Measurements from ENCODE around the gene SLC9A7.

Gene SLC9A7

DNA sequence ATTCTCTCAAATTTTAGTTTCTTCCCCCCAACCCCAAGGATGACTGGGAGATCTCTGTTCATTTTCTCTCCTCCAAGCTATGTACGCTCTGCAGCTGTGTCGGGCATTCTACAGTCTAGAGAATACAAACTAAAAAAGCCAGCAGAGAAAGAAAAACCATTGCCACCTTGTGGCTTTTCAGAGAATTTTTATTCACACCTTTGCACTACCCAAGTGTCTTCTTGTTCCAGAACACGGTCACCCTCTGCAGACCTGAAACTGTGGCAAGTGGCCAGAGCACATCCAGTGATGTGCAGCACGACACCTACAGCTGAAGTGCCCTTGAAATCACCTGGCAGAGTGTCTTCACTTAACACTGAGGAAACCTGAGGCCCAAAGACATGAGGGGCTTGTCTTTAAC lies 116.8 kb downstream of the SLC9A7 start:
- no peak overlapping the region for H4K8ac ChIP-seq (ENCODE audit: low read depth, low read length)
- no peak overlapping the region for H2BK5ac ChIP-seq (ENCODE audit: low read length)
- no peak overlapping the region for H2AK5ac ChIP-seq (ENCODE audit: low read length)
- H3K9ac ChIP-seq (ENCODE audit: low read length): no peak overlapping the region
- H3K18ac ChIP-seq (ENCODE audit: low read length): no peak overlapping the region
- H3K4me3 ChIP-seq (ENCODE audit: low read length): no peak overlapping the region
- H3K27me3 ChIP-seq (ENCODE audit: insufficient read depth, low read length, poor library complexity): no peaks in the 10 kb centered on the region
- H2BK15ac ChIP-seq (replicated peaks; ENCODE audit: low read depth): no peak overlapping the region
- no peak overlapping the region for H2BK120ac ChIP-seq (ENCODE audit: low read depth, low read length)
- H3K4ac ChIP-seq (ENCODE audit: low read depth, low read length): no peak overlapping the region
- no peaks in the 10 kb centered on the region for H3K79me1 ChIP-seq (ENCODE audit: low read length)
- no peak overlapping the region for H3K56ac ChIP-seq (ENCODE audit: low read length)
- peak; percentile 43 for DNase-seq
- no peaks in the 10 kb centered on the region for H3K4me1 ChIP-seq (ENCODE audit: control insufficient read depth, low read depth, low read length)
- no peaks in the 10 kb centered on the region for H3K79me2 ChIP-seq (ENCODE audit: control insufficient read depth, insufficient read depth, low read length)
- WGBS (ENCODE audit: extremely low coverage, insufficient coverage, low lambda C conversion rate): no CpG with 5 or more reads among the region's 4 CpGs
- no peak overlapping the region for H3K27ac ChIP-seq (ENCODE audit: low read depth, low read length)
- no peak overlapping the region for H3K23ac ChIP-seq (ENCODE audit: low read length)
- no peaks in the 10 kb centered on the region for H3K36me3 ChIP-seq (ENCODE audit: control insufficient read depth, insufficient read depth, low read length)
- H4K5ac ChIP-seq (ENCODE audit: low read length): no peak overlapping the region
- no peak overlapping the region for H3K4me2 ChIP-seq (ENCODE audit: low read length)

GRCh38 chrX:46637938-46638337 lies 121.0 kb downstream of the SLC9A7 start:
- Histone ChIP-seq H2AK5ac (ENCODE audit: low read length) (no peak overlapping the region), H3K18ac (ENCODE audit: low read length) (no peak overlapping the region), H2BK120ac (ENCODE audit: low read depth, low read length) (no peak overlapping the region), H3K27me3 (ENCODE audit: insufficient read depth, low read length, poor library complexity) (no peaks in the 10 kb centered on the region), H3K4me3 (ENCODE audit: low read length) (no peak overlapping the region), H3K79me2 (ENCODE audit: control insufficient read depth, insufficient read depth, low read length) (no peaks in the 10 kb centered on the region), H3K36me3 (ENCODE audit: control insufficient read depth, insufficient read depth, low read length) (no peaks in the 10 kb centered on the region), H3K9ac (ENCODE audit: low read length) (no peak overlapping the region), H3K27ac (ENCODE audit: low read depth, low read length) (no peak overlapping the region), H3K79me1 (ENCODE audit: low read length) (no peaks in the 10 kb centered on the region), H4K8ac (ENCODE audit: low read depth, low read length) (no peak overlapping the region), H3K56ac (ENCODE audit: low read length) (no peak overlapping the region), H3K4me1 (ENCODE audit: control insufficient read depth, low read depth, low read length) (no peaks in the 10 kb centered on the region), H3K4ac (ENCODE audit: low read depth, low read length) (no peak overlapping the region), H2BK15ac (replicated peaks; ENCODE audit: low read depth) (no peak overlapping the region), H3K23ac (ENCODE audit: low read length) (no peak overlapping the region), H2BK5ac (ENCODE audit: low read length) (no peak overlapping the region), H4K5ac (ENCODE audit: low read length) (no peak overlapping the region), H3K4me2 (ENCODE audit: low read length) (no peak overlapping the region)
- WGBS (ENCODE audit: extremely low coverage, insufficient coverage, low lambda C conversion rate): no CpG with 5 or more reads among the region's 2 CpGs
- peak; percentile 51 for DNase-seq

DNA sequence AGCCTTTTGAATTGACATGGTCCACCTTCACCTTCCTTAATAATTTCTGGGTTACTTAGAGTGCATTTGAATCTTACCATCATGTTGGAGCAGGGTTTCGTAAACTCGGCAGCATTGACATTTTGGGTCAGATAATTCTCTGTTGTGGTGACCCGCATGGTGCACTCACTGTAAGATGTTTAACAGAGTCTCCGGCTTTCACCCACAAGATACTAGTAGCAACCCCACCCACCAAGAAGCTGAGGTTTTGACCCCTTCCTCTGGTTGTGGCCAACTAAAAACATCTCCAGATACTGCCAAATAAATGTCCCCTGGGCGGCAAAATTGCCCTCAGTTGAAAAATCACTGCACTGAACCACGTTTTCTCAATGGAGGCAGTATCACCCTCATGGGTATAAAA lies 122.7 kb downstream of the SLC9A7 start:
- Histone ChIP-seq H2BK5ac (ENCODE audit: low read length) (no peak overlapping the region), H3K27me3 (ENCODE audit: insufficient read depth, low read length, poor library complexity) (no peaks in the 10 kb centered on the region), H2BK120ac (ENCODE audit: low read depth, low read length) (no peak overlapping the region), H3K4me1 (ENCODE audit: control insufficient read depth, low read depth, low read length) (no peaks in the 10 kb centered on the region), H3K23ac (ENCODE audit: low read length) (no peak overlapping the region), H3K18ac (ENCODE audit: low read length) (no peak overlapping the region), H4K8ac (ENCODE audit: low read depth, low read length) (no peak overlapping the region), H3K36me3 (ENCODE audit: control insufficient read depth, insufficient read depth, low read length) (no peaks in the 10 kb centered on the region), H3K79me1 (ENCODE audit: low read length) (no peaks in the 10 kb centered on the region), H2AK5ac (ENCODE audit: low read length) (no peak overlapping the region), H3K4me3 (ENCODE audit: low read length) (no peak overlapping the region), H2BK15ac (replicated peaks; ENCODE audit: low read depth) (no peak overlapping the region), H3K4me2 (ENCODE audit: low read length) (no peak overlapping the region), H3K27ac (ENCODE audit: low read depth, low read length) (no peak overlapping the region), H4K5ac (ENCODE audit: low read length) (no peak overlapping the region), H3K4ac (ENCODE audit: low read depth, low read length) (no peak overlapping the region), H3K9ac (ENCODE audit: low read length) (no peak overlapping the region), H3K56ac (ENCODE audit: low read length) (no peak overlapping the region), H3K79me2 (ENCODE audit: control insufficient read depth, insufficient read depth, low read length) (no peaks in the 10 kb centered on the region)
- no CpG with 5 or more reads among the region's 6 CpGs for WGBS (ENCODE audit: extremely low coverage, insufficient coverage, low lambda C conversion rate)
- DNase-seq: no peak

DNA sequence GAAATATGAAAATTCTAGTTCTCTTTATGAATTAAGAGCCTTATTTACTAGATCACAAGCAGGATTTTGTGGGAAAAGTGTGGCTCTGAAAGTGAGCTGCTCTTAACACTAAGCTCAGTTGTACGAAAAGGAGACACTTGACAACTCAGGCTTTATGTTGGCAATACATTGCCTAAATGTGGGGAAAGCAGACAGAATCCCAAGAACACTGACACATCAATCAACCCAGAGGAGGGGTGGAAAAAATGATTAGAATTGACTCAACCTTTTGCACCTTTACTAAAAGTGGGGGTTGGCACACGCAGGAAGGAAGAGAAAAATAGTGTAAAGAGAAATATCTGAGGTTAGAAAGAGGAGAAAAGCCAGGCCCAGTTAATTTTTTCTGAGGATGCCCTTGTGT lies 123.7 kb downstream of the SLC9A7 start:
- H3K27me3 ChIP-seq (ENCODE audit: insufficient read depth, low read length, poor library complexity): no peaks in the 10 kb centered on the region
- no peak overlapping the region for H2BK5ac ChIP-seq (ENCODE audit: low read length)
- WGBS (ENCODE audit: extremely low coverage, insufficient coverage, low lambda C conversion rate): no CpG with 5 or more reads among the region's 2 CpGs

DNA sequence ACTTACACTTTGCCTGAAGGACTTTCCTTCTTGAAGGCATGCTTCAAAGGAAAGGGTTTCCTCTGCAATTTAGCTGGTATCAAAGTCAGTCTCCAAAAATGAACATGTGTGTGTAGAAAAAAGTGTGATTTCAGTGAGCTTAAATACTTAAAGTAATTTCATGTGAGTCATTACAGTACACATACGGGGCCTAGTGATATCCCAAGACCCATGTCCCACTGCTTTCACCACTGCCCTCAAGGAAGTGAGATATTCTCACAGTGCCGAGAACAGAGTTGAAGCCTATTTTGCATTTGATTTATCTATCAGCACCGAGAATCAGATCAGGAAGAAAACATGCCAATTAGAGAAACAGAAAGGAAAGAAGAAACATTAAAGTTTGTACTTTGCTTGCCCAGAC lies 124.3 kb downstream of the SLC9A7 start:
- H3K9ac ChIP-seq (ENCODE audit: low read length): no peak overlapping the region
- WGBS (ENCODE audit: extremely low coverage, insufficient coverage, low lambda C conversion rate): no CpG with 5 or more reads among the region's 3 CpGs
- H3K79me2 ChIP-seq (ENCODE audit: control insufficient read depth, insufficient read depth, low read length): no peaks in the 10 kb centered on the region
- H3K79me1 ChIP-seq (ENCODE audit: low read length): no peaks in the 10 kb centered on the region
- H4K8ac ChIP-seq (ENCODE audit: low read depth, low read length): no peak overlapping the region
- H3K56ac ChIP-seq (ENCODE audit: low read length): no peak overlapping the region
- H2AK5ac ChIP-seq (ENCODE audit: low read length): no peak overlapping the region
- H2BK120ac ChIP-seq (ENCODE audit: low read depth, low read length): no peak overlapping the region
- no peak overlapping the region for H3K18ac ChIP-seq (ENCODE audit: low read length)
- H3K4ac ChIP-seq (ENCODE audit: low read depth, low read length): no peak overlapping the region
- H4K5ac ChIP-seq (ENCODE audit: low read length): no peak overlapping the region
- H3K4me2 ChIP-seq (ENCODE audit: low read length): no peak overlapping the region
- no peak overlapping the region for H2BK5ac ChIP-seq (ENCODE audit: low read length)
- H3K23ac ChIP-seq (ENCODE audit: low read length): no peak overlapping the region
- H3K4me1 ChIP-seq (ENCODE audit: control insufficient read depth, low read depth, low read length): no peaks in the 10 kb centered on the region
- no peaks in the 10 kb centered on the region for H3K36me3 ChIP-seq (ENCODE audit: control insufficient read depth, insufficient read depth, low read length)
- no peaks in the 10 kb centered on the region for H3K27me3 ChIP-seq (ENCODE audit: insufficient read depth, low read length, poor library complexity)
- no peak overlapping the region for H3K4me3 ChIP-seq (ENCODE audit: low read length)
- H3K27ac ChIP-seq (ENCODE audit: low read depth, low read length): no peak overlapping the region
- no peak overlapping the region for H2BK15ac ChIP-seq (replicated peaks; ENCODE audit: low read depth)
- no peak for DNase-seq

More for the DNA sequence above, 123.7 kb downstream of the SLC9A7 start:
- DNase-seq: no peak
- Histone ChIP-seq H3K36me3 (ENCODE audit: control insufficient read depth, insufficient read depth, low read length) (no peaks in the 10 kb centered on the region), H3K79me2 (ENCODE audit: control insufficient read depth, insufficient read depth, low read length) (no peaks in the 10 kb centered on the region), H2BK120ac (ENCODE audit: low read depth, low read length) (no peak overlapping the region), H3K9ac (ENCODE audit: low read length) (no peak overlapping the region), H4K5ac (ENCODE audit: low read length) (no peak overlapping the region), H3K18ac (ENCODE audit: low read length) (no peak overlapping the region), H3K4me2 (ENCODE audit: low read length) (no peak overlapping the region), H3K4ac (ENCODE audit: low read depth, low read length) (no peak overlapping the region), H4K8ac (ENCODE audit: low read depth, low read length) (no peak overlapping the region), H3K27ac (ENCODE audit: low read depth, low read length) (no peak overlapping the region), H2BK15ac (replicated peaks; ENCODE audit: low read depth) (no peak overlapping the region), H3K56ac (ENCODE audit: low read length) (no peak overlapping the region), H3K23ac (ENCODE audit: low read length) (no peak overlapping the region), H3K4me1 (ENCODE audit: control insufficient read depth, low read depth, low read length) (no peaks in the 10 kb centered on the region), H2AK5ac (ENCODE audit: low read length) (no peak overlapping the region), H3K79me1 (ENCODE audit: low read length) (no peaks in the 10 kb centered on the region), H3K4me3 (ENCODE audit: low read length) (no peak overlapping the region)

DNA sequence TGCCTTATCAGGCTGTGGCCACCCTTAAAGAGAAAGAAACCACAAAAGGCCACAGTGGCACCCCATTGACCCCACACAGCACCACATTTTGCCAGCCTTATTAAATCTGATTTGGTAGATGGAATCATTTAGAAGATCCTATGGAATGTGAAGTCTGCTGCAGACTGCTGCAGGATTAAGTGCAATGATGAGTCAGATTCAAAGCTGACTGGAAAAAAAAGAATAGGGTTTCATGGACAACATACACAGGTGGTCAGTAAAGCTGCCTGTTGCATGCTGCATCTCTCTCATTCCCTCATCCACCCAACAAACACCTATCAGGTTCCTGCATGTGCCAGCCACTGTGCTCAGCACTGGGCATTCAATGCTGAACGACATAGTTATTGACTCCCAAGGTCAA lies 128.8 kb downstream of the SLC9A7 start:
- Histone ChIP-seq H2BK120ac (ENCODE audit: low read depth, low read length) (no peak overlapping the region), H3K4ac (ENCODE audit: low read depth, low read length) (no peak overlapping the region), H3K36me3 (ENCODE audit: control insufficient read depth, insufficient read depth, low read length) (no peaks in the 10 kb centered on the region), H4K5ac (ENCODE audit: low read length) (no peak overlapping the region), H3K9ac (ENCODE audit: low read length) (no peak overlapping the region), H3K27ac (ENCODE audit: low read depth, low read length) (no peak overlapping the region), H3K4me1 (ENCODE audit: control insufficient read depth, low read depth, low read length) (no peaks in the 10 kb centered on the region), H3K79me1 (ENCODE audit: low read length) (no peaks in the 10 kb centered on the region), H3K27me3 (ENCODE audit: insufficient read depth, low read length, poor library complexity) (no peaks in the 10 kb centered on the region), H2BK5ac (ENCODE audit: low read length) (no peak overlapping the region), H3K4me3 (ENCODE audit: low read length) (no peak overlapping the region), H2BK15ac (replicated peaks; ENCODE audit: low read depth) (no peak overlapping the region), H4K8ac (ENCODE audit: low read depth, low read length) (no peak overlapping the region), H3K18ac (ENCODE audit: low read length) (no peak overlapping the region), H3K4me2 (ENCODE audit: low read length) (no peak overlapping the region), H3K79me2 (ENCODE audit: control insufficient read depth, insufficient read depth, low read length) (no peaks in the 10 kb centered on the region), H2AK5ac (ENCODE audit: low read length) (no peak overlapping the region), H3K23ac (ENCODE audit: low read length) (no peak overlapping the region), H3K56ac (ENCODE audit: low read length) (no peak overlapping the region)
- no peak for DNase-seq
- WGBS (ENCODE audit: extremely low coverage, insufficient coverage, low lambda C conversion rate): no CpG with 5 or more reads among the region's 1 CpG
